ENCODE data around the gene RNF181. TPM values are rescaled to one million over a fixed set of nuclear protein-coding genes. Genes with fewer than 3 reads are reported as not detected.
"Not testable (repeated sequence)": the region's sequence is repeated elsewhere in the genome, so short reads cannot be mapped to it uniquely, and the experiment has no call there.

RNF181 gene
- total RNA-seq, 1 donor from 2014 or later, result 85.7 TPM

DNA sequence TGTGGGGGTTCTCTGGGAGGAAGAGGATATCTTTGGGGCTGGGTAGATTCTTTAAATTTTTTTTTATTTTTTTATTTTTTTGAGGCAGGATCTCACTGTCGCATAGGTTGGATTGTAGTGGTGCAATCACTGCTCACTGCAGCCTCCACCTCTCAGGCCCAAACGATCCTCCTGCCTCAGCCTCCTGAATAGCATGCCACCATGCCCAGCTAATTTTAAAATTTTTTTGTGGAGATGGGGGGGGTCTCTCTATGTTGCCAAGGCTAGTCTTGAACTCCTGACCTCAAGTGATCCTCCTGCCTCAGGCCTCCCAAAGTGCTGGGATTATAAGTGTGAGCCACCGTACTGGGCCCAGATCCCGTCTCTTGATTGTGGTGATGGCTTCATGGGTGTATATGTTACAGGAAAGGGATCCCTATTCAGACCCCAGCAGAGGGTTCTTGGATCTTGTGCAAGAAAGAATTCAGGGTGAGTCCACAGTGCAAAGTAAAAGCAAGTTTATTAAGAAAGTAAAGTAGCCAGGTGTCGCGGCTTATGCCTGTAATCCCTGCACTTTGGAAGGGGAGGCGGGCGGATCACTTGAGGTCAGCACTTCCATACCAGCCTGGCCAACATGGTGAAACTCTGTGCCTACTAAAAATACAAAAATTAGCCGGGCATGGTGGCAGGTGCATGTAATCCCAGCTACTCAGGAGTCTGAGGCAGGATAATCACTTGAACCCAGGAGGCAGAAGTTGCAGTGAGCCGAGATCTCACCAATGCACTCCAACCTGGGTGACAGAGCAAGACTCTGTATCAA lies 18.4 kb downstream of the RNF181 start:
- peaks cover 5% of the 10 kb centered on the region for H3K36me3 Mint-ChIP-seq (ENCODE audit: insufficient read depth)
- peak overlapping the region; percentile 6 for H3K4me3 Mint-ChIP-seq (ENCODE audit: low read depth)
- no peaks in the 10 kb centered on the region for H3K27me3 Mint-ChIP-seq
- no peak for DNase-seq (ENCODE audit: low spot score, unreplicated experiment)
- peaks cover 14% of the 10 kb centered on the region for H3K4me1 Mint-ChIP-seq (ENCODE audit: low read depth)
- no peak overlapping the region for H3K27ac Mint-ChIP-seq
- H3K9me3 Mint-ChIP-seq (ENCODE audit: low read depth), result no peaks in the 10 kb centered on the region
- TF ChIP-seq, protein P1, sequence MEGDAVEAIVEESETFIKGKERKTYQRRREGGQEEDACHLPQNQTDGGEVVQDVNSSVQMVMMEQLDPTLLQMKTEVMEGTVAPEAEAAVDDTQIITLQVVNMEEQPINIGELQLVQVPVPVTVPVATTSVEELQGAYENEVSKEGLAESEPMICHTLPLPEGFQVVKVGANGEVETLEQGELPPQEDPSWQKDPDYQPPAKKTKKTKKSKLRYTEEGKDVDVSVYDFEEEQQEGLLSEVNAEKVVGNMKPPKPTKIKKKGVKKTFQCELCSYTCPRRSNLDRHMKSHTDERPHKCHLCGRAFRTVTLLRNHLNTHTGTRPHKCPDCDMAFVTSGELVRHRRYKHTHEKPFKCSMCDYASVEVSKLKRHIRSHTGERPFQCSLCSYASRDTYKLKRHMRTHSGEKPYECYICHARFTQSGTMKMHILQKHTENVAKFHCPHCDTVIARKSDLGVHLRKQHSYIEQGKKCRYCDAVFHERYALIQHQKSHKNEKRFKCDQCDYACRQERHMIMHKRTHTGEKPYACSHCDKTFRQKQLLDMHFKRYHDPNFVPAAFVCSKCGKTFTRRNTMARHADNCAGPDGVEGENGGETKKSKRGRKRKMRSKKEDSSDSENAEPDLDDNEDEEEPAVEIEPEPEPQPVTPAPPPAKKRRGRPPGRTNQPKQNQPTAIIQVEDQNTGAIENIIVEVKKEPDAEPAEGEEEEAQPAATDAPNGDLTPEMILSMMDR (IDR thresholded peaks at IDR 0.05; ENCODE audit: unreplicated experiment), result no peak

- not testable (repeated sequence) for DNase-seq (ENCODE audit: low spot score, unreplicated experiment); H3K27me3 Mint-ChIP-seq; H3K4me3 Mint-ChIP-seq (ENCODE audit: low read depth); H3K9me3 Mint-ChIP-seq (ENCODE audit: low read depth); H3K36me3 Mint-ChIP-seq (ENCODE audit: insufficient read depth)
- peak overlapping the region; percentile 59 for H3K27ac Mint-ChIP-seq
- H3K4me1 Mint-ChIP-seq (ENCODE audit: low read depth), result peaks cover 14% of the 10 kb centered on the region
Observed at GRCh38 chr2:85614757-85615156, 19.2 kb downstream of the RNF181 start.

DNA sequence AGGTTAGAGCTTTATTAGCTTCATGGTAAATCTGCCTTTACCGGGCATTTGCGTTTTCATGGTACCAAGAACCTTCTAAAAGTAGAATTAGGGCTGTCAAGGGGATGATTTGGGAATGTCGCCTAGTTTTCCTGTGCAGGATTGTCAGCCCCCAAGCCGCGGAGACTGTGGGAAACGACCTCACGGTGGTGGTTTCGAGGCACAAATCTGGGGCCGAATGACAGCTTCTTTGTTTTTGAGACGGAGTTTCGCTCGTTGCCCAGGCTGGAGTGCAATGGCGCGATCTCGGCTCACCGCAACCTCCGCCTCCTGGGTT lies 19.8 kb downstream of the RNF181 start:
- H3K4me3 Mint-ChIP-seq (ENCODE audit: low read depth), result peak overlapping the region; percentile 93
- H3K27ac Mint-ChIP-seq, result no peak overlapping the region
- no peaks in the 10 kb centered on the region for H3K9me3 Mint-ChIP-seq (ENCODE audit: low read depth)
- TF ChIP-seq, protein P1 (IDR thresholded peaks at IDR 0.05; ENCODE audit: unreplicated experiment), result no peak
- H3K36me3 Mint-ChIP-seq (ENCODE audit: insufficient read depth), result peaks cover 4% of the 10 kb centered on the region
- H3K4me1 Mint-ChIP-seq (ENCODE audit: low read depth), result peaks cover 11% of the 10 kb centered on the region
- no peaks in the 10 kb centered on the region for H3K27me3 Mint-ChIP-seq
- DNase-seq (ENCODE audit: low spot score, unreplicated experiment), result no peak

DNA sequence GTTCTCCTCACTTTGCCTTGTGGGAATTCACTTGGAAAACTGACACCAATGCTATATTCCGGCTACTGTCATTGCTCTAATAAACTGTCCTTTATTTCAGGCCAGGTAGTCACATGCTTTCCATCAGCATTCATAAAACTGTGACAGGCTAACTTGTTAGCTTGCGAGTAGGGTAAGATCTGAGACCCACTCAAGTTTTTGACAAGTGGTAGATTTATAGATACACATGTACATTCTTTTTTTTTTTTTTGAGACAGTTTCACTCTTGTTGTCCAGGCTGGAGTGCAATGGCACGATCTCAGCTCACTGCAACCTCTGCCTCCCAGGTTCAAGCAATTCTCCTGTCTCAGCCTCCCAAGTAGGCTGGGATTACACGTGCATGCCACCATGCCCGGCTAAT lies 22.2 kb downstream of the RNF181 start:
- H3K4me1 Mint-ChIP-seq (ENCODE audit: low read depth); H3K36me3 Mint-ChIP-seq (ENCODE audit: insufficient read depth); H3K27me3 Mint-ChIP-seq; H3K27ac Mint-ChIP-seq; DNase-seq (ENCODE audit: low spot score, unreplicated experiment); H3K9me3 Mint-ChIP-seq (ENCODE audit: low read depth): not testable (repeated sequence)
- peak overlapping the region; percentile 93 for H3K4me3 Mint-ChIP-seq (ENCODE audit: low read depth)

DNA sequence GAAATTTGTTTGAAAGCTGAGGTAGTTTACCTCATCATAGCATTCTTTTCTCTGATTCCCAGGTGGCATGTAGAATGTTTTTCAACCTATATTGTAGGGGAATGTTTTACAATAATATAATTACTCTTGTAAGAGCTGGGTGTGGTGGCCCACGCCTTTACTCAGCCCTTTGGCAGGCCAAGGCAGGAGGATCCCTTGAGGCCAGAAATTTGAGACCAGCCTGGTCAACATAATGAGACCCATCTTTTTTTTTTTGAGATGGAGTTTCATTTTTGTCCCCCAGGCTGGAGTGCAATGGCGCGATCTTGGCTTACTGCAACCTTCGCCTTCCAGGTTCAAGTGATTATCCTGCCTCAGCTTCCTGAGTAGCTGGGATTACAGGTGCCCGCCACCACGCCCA lies 24.1 kb downstream of the RNF181 start:
- Mint-ChIP-seq H3K4me1 (ENCODE audit: low read depth) (peaks cover 8% of the 10 kb centered on the region), H3K4me3 (ENCODE audit: low read depth) (no peak overlapping the region), H3K36me3 (ENCODE audit: insufficient read depth) (peaks cover 22% of the 10 kb centered on the region)

DNA sequence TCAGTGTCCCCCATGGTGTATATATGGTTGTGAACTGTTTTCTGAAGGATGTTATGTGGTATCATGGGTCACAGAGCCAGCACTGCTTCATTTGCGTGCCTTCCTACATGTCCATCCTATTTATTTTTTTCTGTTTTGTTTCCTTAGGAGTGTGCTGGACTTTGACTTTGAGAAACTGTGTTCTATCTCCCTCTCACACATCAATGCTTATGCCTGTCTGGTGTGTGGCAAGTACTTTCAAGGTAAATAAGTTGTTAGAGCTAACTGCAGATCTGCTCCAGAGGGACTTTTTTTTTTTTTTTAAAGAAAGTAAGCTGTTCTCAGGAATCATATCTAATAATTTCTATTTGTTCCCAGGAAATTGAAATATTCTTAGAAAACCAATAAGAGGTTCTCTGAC lies 25.8 kb downstream of the RNF181 start:
- Mint-ChIP-seq H3K4me1 (ENCODE audit: low read depth) (peaks cover 8% of the 10 kb centered on the region), H3K9me3 (ENCODE audit: low read depth) (no peaks in the 10 kb centered on the region), H3K4me3 (ENCODE audit: low read depth) (no peak overlapping the region), H3K27me3 (no peaks in the 10 kb centered on the region), H3K36me3 (ENCODE audit: insufficient read depth) (peaks cover 33% of the 10 kb centered on the region), H3K27ac (peak overlapping the region; percentile 24)
- no peak for DNase-seq (ENCODE audit: low spot score, unreplicated experiment)
- TF ChIP-seq, protein P1 (IDR thresholded peaks at IDR 0.05; ENCODE audit: unreplicated experiment), result no peak

More for the DNA sequence above, 24.1 kb downstream of the RNF181 start:
- Mint-ChIP-seq H3K9me3 (ENCODE audit: low read depth) (no peaks in the 10 kb centered on the region), H3K27me3 (no peaks in the 10 kb centered on the region), H3K27ac (no peak overlapping the region)
- no peak for DNase-seq (ENCODE audit: low spot score, unreplicated experiment)
- TF ChIP-seq, protein P1 (IDR thresholded peaks at IDR 0.05; ENCODE audit: unreplicated experiment), result no peak

Measured in progenitor cell of endocrine pancreas (in vitro differentiated cells).